ENCODE measurements around the gene DLG5.
"Not testable (repeated sequence)": the region's sequence is repeated elsewhere in the genome, so short reads cannot be mapped to it uniquely, and the experiment has no call there.

The DLG5 gene

DNA sequence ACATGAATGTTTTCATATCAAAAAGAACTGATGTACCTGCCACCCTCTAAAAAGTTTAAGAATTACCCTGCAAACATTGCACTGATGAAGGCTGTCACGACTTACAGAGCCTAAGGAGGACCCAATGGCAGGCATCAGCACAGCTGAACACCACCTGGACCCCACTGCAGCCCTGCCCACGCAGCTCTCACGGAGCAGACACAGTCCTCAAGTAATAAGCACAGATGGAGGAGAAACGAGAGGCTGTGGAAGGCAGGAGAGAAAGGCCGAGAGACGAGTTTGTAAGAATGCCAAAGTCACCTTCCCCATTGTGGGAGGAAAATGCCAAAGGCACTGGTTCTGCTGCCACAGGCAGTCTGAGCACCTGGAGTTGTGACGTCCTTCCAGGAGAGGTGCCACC lies 135.0 kb downstream of the DLG5 start:
- no peak for DNase-seq

DNA sequence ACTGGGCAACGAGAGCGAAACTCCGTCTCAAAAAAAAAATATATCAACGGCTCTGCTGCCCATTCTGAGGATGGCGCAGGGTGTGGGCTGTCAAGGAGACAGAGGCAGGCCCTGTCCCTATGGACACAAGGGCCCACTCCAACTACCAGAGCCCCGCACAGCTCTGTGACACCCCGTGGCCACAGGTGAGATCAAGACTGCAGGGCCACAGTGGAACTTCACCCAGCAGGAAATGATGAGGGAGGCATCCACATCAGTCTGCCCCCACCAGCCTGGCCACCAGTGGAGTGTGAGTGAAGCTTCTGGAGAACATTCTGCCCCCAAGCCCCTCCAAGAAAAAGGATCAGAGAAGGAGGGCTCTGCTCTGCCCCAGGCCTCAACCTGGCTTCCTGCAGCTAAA lies 136.7 kb downstream of the DLG5 start:
- DNase-seq = no peak

DNA sequence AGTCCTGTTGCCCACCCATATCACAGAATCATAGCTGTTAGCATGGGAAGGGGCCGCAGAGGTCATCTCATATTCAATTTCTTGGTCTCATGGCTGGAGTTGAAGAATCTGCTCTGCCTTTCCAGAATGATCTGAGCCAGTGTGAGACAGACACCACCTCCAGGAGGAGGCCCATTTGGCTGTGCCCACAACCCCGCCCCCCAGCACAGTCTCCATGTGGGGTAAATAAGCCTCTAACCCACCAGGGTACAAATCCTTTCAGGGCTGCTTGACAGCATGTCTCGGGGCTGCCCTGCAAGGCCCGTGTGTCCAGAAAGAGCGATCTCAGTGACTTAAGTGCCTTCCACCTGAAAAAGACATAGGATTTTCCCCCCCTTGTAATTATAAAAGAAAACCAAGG lies 137.5 kb downstream of the DLG5 start:
- no peak for DNase-seq

DNA sequence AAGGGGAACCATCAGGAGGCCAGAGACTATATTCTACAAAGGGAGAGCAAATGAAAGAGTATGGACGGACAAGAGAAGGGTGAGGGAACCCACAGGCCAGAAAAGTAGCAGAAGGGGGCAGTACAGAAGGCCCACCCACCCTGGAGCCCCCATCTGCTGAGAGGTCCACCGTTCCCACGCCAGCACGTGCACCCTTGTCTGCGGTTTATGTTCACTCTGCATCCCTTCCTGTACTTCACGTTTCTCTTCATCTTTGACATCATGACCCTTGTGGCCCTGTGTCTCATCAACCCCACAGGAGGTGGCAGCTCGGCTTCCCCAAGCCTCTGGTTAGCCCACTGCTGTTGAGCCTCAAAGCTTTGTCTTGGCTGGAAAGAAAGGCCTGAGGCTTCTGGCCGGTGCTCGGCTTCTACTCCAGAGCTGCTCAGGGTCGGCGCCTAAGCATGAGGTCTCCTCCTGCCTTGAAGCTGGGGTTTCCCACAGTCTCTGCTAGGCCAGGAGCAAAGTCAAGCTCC lies 138.0 kb downstream of the DLG5 start:
- DNase-seq = no peak

DNA sequence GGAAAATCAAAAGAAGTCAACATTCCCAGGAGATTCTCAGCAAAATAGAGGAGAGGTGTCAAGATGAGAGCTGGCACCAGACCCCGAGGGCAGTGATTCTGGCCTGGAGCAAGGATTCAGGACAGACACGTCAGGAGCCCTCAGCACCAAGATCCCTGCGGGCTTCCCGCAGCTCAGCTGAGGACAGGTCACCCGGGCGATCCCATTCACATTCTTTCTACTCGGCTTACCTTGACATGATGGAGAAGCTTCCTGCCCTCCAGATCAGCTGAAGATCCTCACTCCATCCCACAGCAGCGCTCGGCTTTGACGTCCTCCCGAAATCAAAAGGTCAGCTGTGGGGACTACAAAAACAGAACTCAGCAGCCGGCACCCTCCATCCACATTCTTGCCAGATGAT lies 139.1 kb downstream of the DLG5 start:
- no peak for DNase-seq

DNA sequence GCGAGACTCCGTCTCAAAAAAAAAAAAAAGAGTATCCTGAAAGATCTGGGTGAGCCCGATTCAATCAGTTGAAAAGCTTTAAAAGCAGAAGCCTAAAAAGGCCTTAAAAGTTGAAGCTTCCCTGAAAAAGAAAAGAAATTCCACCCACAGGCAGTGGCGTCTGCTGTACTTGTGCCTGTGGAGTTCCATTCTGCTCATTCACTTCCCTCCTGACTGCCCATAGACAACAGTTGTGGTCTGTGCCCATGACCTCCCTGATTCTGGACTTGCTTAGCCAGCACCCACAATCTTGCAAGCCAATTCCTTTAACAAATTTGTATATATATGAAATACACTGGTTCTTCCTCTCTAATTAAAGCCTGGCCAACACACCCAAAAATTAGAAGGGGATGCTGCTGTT lies 141.7 kb downstream of the DLG5 start:
- no peak for DNase-seq

DNA sequence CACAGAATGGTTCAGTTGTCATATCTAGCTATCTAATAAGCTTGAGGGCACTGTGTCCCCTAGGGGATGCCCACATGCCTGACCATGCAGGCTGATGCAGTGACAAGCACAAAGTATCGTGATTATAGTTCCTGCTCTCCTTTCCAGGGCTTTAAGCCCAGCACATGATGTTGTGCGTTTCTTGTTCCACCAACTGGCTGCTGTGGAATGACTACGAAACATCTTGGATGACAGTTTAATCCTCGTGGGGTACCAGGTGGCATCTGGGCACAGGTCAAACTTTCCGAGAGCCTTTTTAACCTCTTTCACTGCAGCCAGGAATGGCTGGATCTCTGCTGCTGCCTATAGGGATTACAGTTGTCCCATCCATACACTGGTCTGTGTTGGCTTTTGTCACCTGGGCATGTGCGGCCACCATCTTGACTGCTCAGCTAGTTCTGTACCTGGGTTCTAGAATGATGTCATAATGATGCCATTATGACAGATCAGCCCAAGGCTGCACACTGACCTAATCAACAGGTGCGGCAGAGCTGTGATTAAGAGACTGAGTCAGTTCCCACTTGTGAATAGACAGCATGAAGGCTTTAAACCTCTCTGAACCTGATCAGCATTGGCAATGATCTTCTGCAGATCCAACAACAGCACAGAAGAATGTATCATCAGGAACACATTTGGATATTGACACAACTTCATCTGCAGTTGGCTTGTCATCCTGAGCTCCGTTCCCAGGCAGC lies 144.1 kb downstream of the DLG5 start:
- no peak for DNase-seq

DNA sequence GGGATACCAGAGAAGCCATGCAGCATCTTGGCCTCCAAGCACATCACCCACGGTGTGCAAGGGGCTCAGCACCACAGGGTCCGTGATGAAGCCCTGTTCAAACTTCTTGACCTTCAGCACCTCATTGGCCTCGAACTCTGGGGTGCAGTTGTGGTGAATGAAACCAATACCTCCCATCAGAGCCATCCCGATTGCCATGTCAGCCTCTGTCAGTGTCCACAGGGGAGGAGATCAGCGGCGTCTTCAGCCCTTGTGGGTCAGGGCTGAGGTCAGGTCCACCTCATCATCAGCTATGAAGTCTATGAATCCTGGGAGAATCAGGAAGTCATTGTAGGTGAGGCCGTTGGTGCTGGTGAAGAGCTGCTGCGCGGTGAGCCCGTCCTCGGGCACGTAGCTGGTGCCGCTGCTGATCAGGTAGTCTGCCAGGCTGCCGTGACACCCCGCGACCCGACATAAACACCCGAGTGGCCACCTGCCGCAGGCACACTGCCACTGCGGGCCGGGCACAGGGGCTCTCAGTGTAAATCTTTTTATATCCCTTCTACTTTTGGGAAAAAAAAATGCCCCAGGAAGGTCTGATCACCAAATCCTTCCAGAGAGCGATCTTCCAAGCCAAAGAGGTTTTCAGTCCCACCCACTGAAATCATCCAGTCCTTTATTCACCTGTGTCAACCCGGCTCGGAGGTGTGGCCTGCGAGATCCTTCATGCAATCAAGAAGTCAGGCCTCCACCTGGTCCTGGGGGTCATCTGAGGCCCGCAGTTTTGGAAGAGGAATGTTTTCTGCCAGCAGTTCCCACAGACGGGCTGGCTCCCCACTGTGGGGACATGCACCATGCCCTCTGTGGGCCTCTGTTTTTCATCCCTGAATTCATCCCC lies 144.9 kb downstream of the DLG5 start:
- no peak for DNase-seq

DNA sequence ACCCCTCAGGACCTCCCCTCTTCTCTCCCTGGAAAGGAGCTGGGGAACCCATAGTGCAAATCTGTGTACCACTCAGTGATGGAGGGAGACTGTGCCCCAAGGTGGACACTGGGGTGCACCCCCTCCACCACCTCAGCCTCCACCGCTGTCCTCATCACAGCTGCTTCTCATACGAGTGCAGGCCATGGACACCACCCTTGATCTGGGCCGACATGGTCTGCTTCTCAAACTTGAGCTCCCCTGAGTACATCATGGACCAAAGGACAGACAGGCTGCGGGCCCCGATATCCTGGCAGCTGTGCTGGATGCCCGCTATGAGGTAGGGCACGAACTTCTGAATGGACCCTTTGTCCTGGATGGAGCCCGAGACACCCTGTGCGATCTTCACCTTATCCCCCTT lies 146.4 kb downstream of the DLG5 start:
- no peak for DNase-seq

DNA sequence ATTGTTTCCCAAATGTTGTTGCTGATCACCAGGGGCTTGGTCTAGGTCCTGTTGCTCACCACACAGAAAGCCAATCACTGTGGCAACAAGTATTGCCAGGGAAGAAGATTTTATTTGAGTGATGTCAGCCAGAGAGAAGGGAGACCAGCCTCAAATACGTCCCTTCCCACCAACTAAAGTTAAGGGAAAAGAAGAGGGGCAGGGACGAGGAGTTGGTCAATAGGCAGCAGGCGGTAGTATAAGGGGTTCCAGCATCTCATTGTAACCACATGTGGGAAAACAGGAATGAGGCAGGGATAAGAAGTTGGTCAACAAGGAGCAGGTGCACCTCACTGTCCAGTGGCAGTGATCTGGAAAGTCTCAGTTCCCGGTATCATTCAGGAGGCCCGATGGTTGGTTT lies 150.1 kb downstream of the DLG5 start:
- no peak for DNase-seq

DNA sequence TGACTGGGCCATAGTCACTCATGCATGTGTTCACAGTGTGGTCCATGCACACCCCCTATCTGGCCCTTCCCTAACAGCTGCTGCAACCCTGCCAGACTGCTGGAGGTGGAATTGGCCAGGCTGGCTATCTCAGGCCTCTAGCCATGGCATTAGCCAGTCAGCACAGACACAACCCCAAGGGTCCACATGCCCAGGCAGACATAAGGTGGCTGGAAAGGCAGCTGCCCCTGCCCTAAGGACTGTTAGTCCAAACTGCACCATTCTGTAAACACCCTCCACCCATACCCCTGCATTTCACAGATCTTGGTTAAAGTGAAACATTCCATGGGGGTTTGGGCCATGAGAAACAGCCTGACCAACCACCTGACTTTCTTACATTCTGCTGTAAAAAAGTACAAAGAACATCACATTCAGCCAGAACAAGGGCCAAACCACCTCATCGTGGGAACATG lies 151.6 kb downstream of the DLG5 start:
- DNase-seq = no peak

DNA sequence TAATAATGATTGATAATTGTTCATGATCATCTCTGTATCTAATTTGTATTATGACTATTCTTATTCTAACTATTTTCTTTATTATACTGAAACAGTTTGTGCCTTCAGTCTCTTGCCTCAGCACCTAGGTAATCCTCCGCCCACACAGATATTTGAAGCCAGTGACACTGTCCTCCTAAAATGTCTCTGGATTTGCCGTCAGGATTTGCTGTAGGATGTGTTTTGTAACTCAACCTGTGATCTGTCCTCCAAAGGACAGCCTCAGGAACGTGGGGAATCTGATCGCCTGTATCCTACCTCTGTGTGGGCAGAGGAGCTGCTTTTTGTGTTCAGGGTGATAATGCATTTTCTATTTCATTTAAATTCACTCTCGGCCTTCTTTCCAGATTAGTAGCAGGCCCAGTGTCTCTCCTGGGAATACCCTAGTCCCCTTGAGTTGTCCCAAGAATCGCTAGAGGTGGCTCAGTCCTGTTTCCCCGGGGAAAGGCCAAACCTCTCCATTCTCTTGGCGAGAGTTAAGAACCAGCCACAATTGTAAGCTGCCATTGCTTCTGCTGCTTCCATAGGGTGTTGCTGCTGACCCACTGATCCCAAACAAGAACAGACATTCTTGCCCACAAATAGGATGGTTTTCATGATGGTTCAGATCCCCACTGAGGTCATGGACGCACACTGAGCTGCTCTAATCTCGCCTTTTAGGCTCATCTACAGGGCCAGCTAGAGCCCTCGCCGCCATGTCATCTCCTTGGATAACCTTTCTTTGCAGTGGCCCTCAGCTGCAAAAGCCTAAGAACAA lies 152.7 kb downstream of the DLG5 start:
- DNase-seq = no peak

DNA sequence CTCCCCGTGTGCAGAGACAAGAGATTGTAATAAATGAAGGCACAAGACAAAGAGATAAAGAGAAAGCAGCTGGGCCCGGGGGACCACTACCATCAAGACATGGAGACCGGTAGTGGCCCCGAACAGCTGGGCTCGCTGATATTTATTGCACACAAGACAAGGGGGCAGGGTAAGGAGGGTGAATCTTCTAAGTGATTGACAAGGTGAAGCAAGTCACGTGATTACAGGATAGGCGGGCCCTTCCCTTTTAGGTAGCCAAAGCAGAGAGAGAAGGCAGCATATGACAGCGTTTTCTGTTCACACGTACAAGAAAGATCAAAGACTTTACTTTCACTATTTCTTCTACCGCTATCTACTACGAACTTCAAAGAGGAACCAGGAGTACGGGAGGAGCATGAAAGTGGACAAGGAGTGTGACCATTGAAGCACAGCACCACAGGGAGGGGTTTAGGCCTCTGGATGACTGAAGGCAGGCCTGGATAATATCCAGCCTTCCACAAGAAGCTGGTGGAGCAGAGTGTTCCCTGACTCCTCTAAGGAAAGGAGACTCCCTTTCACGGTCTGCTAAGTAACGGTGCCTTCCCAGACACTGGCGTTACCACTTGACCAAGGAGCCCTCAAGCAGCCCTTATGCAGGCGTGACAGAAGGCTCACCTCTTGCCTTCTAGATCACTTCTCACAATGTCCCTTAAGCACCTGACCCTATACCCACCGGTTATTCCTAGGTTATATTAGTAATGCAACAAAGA lies 153.5 kb downstream of the DLG5 start:
- not testable (repeated sequence) for DNase-seq

DNA sequence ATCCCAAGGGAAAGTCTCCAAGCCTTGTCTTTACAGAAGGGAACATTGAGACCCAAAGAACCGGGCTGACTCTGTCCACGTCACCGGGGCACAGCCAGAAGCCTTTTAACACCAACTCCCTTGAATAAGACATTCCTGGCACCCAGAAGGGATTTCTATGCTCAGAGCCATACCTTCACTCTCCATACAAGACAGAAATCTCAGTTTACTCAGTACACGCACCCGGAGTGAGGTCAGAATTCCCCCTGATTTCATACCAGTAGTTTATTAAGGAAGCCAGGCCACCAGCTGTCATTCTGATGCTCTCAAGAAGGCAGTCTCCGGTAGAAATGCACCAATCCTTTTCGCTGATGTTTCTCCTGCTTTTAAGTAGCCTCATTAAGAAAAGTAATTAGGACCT lies 154.7 kb downstream of the DLG5 start:
- DNase-seq = no peak

DNA sequence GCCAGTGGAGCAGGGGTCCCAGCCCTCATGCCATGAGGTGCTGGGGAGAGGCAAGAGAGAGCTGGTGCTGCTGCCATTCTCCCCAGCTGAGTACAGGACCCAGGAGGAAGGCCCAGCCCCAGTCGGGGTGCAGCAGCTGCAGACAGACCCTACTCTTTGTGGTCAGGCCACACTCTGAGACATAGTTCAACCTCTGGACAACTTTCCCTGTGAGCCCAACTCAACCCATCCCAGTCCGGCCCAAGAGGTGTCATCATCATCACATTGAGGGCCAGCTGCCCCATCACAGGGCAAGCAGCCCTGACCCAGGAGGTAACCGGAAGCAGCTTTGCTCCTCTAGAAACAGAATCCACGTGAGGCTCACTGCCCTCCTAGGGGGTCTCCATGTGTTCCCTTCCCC lies 155.1 kb downstream of the DLG5 start:
- DNase-seq = no peak

DNA sequence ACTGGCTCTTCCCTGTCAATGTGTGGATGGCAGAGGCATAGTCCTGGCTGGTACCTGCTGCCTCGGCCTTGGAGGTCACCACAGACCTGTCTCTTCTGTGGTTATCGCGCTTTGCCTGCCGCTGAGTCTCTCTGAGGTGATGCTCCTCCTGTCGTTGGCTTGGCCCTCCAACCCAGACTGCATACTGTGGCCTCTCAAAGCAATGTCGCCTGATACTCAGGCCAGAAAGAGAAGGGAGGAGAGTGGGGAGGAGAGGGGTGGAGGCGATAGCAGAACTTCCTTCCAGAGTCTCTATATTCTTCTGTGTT lies 155.7 kb downstream of the DLG5 start:
- DNase-seq = no peak

DNA sequence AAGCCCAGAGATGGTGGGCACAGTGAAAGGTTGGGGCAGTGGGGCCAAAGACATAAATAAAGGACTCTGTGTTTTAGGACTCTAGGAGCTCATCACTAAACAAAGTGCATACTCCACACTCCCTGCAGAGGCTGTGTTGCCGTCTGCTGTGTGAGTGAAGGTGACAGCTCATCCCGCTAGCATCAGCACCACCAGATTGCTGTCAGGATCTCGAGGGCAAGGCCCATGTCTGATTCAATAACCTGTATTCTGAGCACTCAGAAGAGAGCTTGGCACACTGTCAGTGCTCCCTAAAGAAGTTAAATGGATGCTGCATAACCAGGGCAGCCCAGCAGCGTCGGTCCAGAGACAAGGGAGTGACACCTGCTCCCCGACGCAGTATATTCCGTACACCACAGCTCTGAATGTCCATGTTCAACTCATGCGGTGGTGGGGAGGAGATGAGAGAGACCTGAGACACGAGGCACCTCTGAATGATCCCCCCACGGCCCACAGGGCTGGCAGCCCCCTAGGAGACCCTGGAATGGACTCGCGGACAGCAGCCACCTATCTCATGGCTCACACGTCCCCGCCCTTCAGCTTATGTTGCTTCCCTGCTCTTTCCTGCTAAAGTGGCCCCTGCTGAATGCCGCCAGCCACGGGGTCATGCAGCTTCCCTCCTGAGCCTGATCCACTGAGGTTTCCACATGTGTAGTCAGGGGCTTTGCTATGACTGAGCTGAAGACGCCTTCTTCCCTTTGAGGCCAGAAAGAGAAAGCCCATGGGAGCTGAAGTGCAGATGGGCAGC lies 156.3 kb downstream of the DLG5 start:
- no peak for DNase-seq

DNA sequence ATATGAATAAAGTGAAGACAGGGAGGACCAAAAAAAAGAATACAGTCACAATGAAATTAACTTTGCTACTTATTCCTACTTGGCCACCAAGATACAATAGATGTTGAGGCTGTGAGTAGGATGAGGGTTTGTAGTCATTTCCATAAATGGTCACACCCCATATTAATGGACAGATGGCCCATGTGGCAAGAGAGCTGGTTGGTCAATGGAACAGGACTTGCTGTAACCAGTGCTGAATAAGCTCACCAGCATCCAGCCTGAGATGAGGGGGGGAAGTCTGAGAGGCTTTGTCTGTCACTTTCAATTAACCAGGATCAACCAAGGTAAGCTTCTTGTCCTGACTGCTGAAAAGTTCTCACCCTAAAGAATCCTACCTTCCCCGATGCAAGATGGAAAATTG lies 158.5 kb downstream of the DLG5 start:
- no peak for DNase-seq

DNA sequence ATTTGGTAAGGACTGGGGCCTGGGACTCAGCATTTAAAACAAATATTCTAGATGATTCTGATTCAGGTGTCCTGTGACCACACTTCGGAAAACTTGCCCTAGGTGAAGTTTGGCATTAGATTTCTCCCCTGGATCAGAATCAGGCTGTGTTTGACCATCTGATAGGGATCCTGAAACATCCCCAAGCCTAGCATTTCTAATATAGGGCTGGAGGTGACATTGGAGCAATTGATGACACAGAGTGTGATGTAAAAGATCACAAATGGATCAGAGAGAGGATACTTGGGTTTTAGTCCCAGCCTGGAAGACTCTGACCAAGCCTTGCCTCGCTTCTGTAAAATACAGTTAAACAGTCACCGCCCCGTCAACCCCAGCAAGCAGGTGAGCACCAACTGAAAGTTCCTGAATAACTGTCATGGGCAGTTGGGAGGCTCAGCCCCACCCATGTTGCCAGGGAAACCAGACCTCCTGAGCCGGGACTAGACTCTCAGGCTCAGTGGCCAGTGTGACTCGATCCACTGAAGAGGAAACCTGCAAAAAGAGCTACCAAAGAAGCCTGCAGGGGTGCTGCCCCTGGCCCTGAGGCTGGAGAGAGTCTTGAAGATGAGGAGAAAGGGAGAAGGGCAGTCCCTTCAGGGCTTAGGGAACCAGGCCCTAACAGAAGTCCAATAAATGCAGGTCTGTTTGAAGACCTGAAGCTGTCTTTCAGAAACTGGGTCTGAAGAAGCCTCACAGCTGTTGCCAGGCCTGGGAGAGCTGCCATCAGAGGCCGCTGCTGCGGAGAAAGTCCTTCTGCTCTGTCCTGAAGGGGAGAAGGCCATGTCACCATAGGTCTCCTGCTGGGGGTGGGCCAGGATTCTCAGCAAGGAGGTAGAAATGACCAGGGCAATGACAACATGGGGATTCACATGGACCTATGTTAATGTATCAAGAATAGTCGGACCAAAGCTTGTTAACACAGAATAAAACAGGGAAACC lies 162.8 kb downstream of the DLG5 start:
- DNase-seq = no peak

DNA sequence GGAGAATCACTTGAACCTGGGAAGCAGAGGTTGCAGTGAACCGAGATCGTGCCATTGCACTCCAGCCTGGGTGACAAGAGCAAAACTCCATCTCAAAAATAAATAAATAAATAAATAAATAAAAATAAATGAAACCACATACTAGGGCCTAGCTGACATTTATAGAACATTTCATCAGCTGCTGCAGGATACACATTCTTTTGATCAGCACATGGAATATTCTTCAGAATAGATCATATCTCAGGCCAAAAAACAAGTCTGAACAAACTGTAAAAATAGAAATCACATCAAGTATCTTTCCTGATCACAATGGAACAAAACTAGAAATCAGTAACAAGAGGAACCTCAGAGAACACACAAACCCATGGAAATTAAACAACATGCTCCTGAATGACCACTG lies 168.1 kb downstream of the DLG5 start:
- DNase-seq = not testable (repeated sequence)

All from CD4-positive, alpha-beta T cell treated with Interleukin-4 for 4 hours (primary cell).